Activated CD8-positive, alpha-beta T cell treated with anti-CD3 and anti-CD28 coated beads for 36 hours (primary cell): ENCODE measurements around the gene PIEZO1. TPM values are rescaled to one million over a fixed set of nuclear protein-coding genes. Genes with fewer than 3 reads are reported as not detected.
"Not testable (repeated sequence)": the region's sequence is repeated elsewhere in the genome, so short reads cannot be mapped to it uniquely, and the experiment has no call there.

Experiments
- ATAC-seq: fragments of 200-7000 bp; cut with Tn5 transposase; one replicate; pipeline ENCODE4 v1.10.0; 2021; ENCODE audit warnings: mild to moderate bottlenecking, moderate library complexity
- CTCF ChIA-PET: fragments of 350-600 bp; sonication (Branson Sonifier 250); formaldehyde crosslinking; loops from one replicate; lab custom pipeline; 2021; ENCODE audit warnings: antibody characterized with exemption; lab: Charles Lee
- POLR2A ChIA-PET: fragments of 350-600 bp; sonication (Branson Sonifier 250); formaldehyde crosslinking; loops from one replicate; lab custom pipeline; 2021; ENCODE audit warnings: antibody characterized with exemption; lab: Charles Lee
- DNase-seq: peaks from one replicate; pipeline ENCODE4 v3.0.0-alpha.2; 2020
- H3K27ac Mint-ChIP-seq: one replicate; pipeline ENCODE4 v1.8.0; 2021; ENCODE audit warnings: mild to moderate bottlenecking, mixed read lengths
- H3K27me3 Mint-ChIP-seq: one replicate; pipeline ENCODE4 v1.8.0; 2021; ENCODE audit warnings: mixed read lengths
- H3K36me3 Mint-ChIP-seq: one replicate; pipeline ENCODE4 v1.8.0; 2021; ENCODE audit warnings: low read depth, mixed read lengths
- H3K4me1 Mint-ChIP-seq: one replicate; pipeline ENCODE4 v1.8.0; 2021; ENCODE audit warnings: low read depth, mixed read lengths
- H3K4me3 Mint-ChIP-seq: one replicate; pipeline ENCODE4 v1.8.0; 2021; ENCODE audit warnings: mild to moderate bottlenecking, moderate library complexity, mixed read lengths
- H3K9me3 Mint-ChIP-seq: one replicate; pipeline ENCODE4 v1.8.0; 2021; ENCODE audit warnings: mixed read lengths
- intact Hi-C: fragments of 100-400 bp; cut with micrococcal nuclease; formaldehyde crosslinking; loops from one replicate; pipeline ENCODE4 v1.10.0; 2022
- total RNA-seq, 2 experiments: library from RNA; stranded (reverse); gene quantifications; one replicate each; pipeline ENCODE4 v1.2.3, GENCODE V29; 2021
- TF ChIP-seq, protein P1 (sequence below): fragments of 200-600 bp; IDR thresholded peaks from one replicate; pipeline ENCODE4 v1.8.0; 2022; ENCODE audit warnings: antibody characterized with exemption, mild to moderate bottlenecking

The PIEZO1 gene
- total RNA-seq, 2 experiments from 2014 or later, result 87.7 to 91.8 TPM

DNA sequence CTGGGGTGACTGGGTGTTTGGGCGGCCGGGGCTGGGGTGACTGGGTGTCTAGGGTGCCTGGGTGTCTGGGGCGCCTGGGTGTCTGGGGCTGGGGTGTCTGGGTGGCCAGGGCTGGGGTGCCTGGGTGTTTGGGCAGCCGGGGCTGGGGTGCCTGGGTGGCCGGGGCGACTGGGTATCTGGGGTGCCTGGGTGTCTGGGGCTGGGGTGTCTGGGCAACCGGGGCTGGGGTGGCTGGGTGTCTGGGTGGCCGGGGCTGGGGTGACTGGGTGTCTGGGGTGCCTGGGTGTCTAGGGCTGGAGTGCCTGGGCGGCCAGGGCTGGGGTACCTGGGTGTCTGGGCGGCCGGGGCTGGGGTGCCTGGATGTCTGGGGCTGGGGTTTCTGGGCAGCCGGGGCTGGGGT lies 40.1 kb upstream of the PIEZO1 start:
- no peak overlapping the region for H3K4me3 Mint-ChIP-seq
- no peaks in the 10 kb centered on the region for H3K9me3 Mint-ChIP-seq
- POLR2A ChIA-PET, result no interaction called here
- TF ChIP-seq, protein P1, sequence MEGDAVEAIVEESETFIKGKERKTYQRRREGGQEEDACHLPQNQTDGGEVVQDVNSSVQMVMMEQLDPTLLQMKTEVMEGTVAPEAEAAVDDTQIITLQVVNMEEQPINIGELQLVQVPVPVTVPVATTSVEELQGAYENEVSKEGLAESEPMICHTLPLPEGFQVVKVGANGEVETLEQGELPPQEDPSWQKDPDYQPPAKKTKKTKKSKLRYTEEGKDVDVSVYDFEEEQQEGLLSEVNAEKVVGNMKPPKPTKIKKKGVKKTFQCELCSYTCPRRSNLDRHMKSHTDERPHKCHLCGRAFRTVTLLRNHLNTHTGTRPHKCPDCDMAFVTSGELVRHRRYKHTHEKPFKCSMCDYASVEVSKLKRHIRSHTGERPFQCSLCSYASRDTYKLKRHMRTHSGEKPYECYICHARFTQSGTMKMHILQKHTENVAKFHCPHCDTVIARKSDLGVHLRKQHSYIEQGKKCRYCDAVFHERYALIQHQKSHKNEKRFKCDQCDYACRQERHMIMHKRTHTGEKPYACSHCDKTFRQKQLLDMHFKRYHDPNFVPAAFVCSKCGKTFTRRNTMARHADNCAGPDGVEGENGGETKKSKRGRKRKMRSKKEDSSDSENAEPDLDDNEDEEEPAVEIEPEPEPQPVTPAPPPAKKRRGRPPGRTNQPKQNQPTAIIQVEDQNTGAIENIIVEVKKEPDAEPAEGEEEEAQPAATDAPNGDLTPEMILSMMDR, result no peak
- no peaks in the 10 kb centered on the region for H3K27me3 Mint-ChIP-seq
- intact Hi-C loops, result loop anchor here (10.0 kb wide), 1 partner anchor 350 kb away; the partner anchor contains the start of gene CDH15
- no peaks in the 10 kb centered on the region for H3K4me1 Mint-ChIP-seq
- no peak for DNase-seq
- ATAC-seq, result no peak
- H3K27ac Mint-ChIP-seq, result no peak overlapping the region
- H3K36me3 Mint-ChIP-seq, result peaks cover 2% of the 10 kb centered on the region
- CTCF ChIA-PET, result no interaction called here

DNA sequence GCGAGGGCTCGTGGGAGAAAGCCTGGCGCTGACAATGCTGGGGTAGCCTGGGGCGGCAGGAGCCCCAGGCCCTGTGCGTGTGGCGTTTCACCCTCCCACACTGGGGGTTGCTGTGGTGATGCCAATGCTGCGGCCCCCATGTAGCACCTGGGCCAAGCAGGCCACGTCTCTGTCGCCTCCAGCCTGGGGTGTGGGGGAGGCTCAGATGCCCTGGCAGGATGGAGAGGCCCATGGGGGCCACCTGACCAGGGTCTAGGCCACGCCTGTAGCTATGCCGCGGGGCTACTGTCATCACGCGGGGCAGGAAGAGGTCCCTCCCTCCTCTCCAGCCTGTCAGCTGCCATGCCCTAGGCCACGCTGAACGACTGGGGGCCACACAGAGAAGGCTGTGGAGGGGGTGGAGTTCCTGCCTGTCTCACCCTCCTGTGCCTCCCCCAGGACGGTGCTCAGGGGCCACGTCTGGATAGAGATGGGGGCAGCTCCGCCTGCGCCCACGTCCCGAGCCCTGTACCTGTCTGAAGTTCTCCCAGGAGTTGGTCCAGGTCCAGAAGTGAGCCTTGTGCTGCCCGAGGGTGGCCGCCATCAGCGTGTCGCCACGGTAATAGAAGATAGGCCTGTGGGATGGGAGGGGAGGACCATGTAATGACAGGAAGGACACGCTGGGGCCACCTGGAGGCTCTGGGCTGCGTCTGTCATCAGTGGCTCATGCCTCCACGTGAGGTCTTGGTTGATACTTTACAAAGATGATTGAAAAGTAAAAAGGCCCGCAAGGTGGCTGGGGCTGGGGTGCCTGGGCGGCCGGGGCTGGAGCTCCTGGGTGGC lies 39.4 kb upstream of the PIEZO1 start:
- DNase-seq, result no peak
- Mint-ChIP-seq H3K4me3 (no peak overlapping the region), H3K36me3 (peaks cover 2% of the 10 kb centered on the region), H3K4me1 (no peaks in the 10 kb centered on the region), H3K9me3 (no peaks in the 10 kb centered on the region), H3K27ac (no peak overlapping the region), H3K27me3 (no peaks in the 10 kb centered on the region)
- TF ChIP-seq, protein P1, result no peak
- no peak for ATAC-seq
- CTCF ChIA-PET, result interaction anchor here (1.1 kb wide), 1 partner anchor 32 kb away, joined by 3 read pairs; the partner anchor contains the start of genes GALNS and TRAPPC2L
- intact Hi-C loops, result loop anchor here (10.0 kb wide), 1 partner anchor 350 kb away; the partner anchor contains the start of gene CDH15
- POLR2A ChIA-PET, result interaction anchor here (0.9 kb wide), 1 partner anchor 13 kb away, joined by 4 read pairs; the partner anchor contains the start of gene APRT

DNA sequence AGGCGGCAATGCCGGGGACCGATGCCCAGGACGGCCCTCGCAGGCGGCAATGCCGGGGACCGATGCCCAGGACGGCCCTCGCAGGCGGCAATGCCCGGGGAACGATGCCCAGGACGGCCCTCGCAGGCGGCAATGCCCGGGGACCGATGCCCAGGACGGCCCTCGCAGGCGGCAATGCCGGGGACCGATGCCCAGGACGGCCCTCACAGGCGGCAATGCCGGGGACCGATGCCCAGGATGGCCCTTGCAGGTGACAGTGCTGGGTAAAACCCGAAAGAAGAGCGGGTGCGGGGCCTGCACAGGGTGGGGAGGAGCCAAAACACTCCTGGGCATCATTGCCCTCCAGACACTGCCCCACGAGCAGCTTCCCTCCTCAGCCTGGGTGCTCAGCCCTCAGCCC lies 38.6 kb upstream of the PIEZO1 start:
- CTCF ChIA-PET, result interaction anchor here (1.1 kb wide), 1 partner anchor 33 kb away, joined by 3 read pairs; the partner anchor contains the start of genes GALNS and TRAPPC2L
- H3K4me3 Mint-ChIP-seq, DNase-seq, H3K27ac Mint-ChIP-seq, H3K9me3 Mint-ChIP-seq, POLR2A ChIA-PET, H3K27me3 Mint-ChIP-seq, H3K36me3 Mint-ChIP-seq, ATAC-seq, H3K4me1 Mint-ChIP-seq: not testable (repeated sequence)
- intact Hi-C loops, result loop anchor here (10.0 kb wide), 1 partner anchor 351 kb away; the partner anchor contains the start of gene CDH15

DNA sequence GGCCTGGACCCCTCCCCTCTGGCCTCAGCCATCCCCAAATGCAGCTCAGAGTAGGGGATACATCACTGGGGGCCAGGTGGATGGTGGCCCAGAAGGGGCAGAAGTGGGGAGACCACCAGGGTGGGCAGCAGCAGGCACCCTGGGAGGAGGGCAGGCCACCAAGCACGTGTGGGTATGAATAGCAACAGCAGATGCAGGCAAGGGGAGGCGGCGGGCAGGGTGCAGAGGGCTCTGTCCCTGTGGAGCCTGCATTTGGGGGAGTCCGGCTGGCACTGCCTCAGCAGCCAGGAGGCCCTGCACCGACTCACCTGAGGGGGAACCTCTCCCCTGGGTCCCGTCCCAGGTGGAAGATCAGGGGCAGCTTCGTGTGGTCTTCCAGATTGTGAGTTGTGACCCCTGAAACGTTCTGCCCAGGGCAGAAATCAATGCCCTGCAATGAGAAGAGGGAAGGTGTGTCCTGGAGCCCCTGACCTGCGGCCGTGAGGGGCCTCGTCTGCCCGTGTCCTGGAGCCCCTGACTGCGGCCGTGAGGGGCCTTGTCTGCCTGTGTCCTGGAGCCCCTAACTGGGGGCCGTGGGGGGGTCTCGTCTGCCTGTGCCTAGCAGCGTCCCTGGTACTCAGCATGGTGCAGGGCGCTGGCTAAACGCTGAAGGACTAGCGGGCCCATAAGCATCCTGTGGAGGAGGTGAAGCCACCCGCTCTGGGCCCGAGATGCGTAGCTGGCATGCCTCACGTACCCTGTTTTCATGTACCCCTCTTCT lies 37.4 kb upstream of the PIEZO1 start:
- Mint-ChIP-seq H3K4me3 (no peak overlapping the region), H3K36me3 (no peaks in the 10 kb centered on the region), H3K27ac (no peak overlapping the region), H3K9me3 (no peaks in the 10 kb centered on the region), H3K4me1 (no peaks in the 10 kb centered on the region), H3K27me3 (no peaks in the 10 kb centered on the region)
- ATAC-seq (no peak), DNase-seq (no peak)
- TF ChIP-seq, protein P1, result no peak
- ChIA-PET POLR2A (no interaction called here), CTCF (no interaction called here)
- intact Hi-C loops, result loop anchor here (10.0 kb wide), 1 partner anchor 352 kb away; the partner anchor contains the start of gene CDH15

DNA sequence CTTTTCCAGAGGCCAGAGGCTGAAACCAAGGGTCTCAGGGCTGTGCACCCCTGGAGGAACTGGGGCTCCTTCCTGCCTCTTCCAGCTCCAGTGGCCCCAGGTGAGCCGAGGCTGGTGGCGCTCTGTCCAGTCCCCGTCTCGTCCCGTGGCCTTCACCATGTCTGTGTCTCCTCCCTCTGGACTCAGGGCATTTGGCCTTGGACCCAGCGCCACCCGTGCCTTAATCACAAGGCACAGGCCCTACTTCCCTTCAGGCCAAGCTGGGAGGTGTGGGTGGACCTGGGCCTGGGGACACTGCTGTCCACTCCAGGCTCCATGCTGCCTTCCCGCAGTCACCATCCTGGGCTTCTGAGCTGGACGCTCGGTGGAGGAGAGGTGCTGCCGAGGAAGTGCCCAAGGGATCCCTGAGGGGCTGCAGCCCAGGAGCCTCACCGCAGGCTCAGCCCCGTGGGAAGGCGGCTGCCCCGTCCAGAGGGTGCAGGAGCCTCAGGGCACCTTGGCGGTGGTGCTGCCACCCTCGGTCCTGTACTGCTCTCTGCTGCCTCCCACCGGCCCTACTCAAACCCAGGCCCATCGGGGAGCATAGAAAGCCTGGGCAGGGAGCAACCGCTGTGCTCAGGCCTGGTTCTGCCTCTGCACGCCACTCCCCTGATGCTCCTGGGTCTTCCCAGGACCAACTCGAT lies 36.3 kb upstream of the PIEZO1 start:
- ChIA-PET POLR2A (interaction anchor here (1.6 kb wide), 1 partner anchor 9 kb away, joined by 6 read pairs; no protein-coding TSS in a partner anchor), CTCF (no interaction called here)
- no peaks in the 10 kb centered on the region for H3K4me1 Mint-ChIP-seq
- TF ChIP-seq, protein P1, result no peak
- H3K36me3 Mint-ChIP-seq, result no peaks in the 10 kb centered on the region
- intact Hi-C loops, result loop anchor here (10.0 kb wide), 1 partner anchor 353 kb away; the partner anchor contains the start of gene CDH15
- H3K27ac Mint-ChIP-seq, result no peak overlapping the region
- H3K9me3 Mint-ChIP-seq, result no peaks in the 10 kb centered on the region
- H3K27me3 Mint-ChIP-seq, result no peaks in the 10 kb centered on the region
- no peak overlapping the region for H3K4me3 Mint-ChIP-seq
- ATAC-seq (no peak), DNase-seq (no peak)
